Astrocyte (in vitro differentiated cells and primary cell): ENCODE measurements around the gene GP1BA.

Source experiments
- EZH2 ChIP-seq: IDR thresholded peaks from 2 replicates; pipeline ENCODE4 v1.6.1; 2012; ENCODE audit warnings: mild to moderate bottlenecking, low read length, inconsistent platforms; ENCODE audit not compliant: insufficient read depth
- TF ChIP-seq, protein P1 (sequence below): IDR thresholded peaks from 2 replicates; pipeline ENCODE4 v1.5.1; 2011; ENCODE audit warnings: low read depth, mild to moderate bottlenecking, inconsistent platforms, low read length, moderate library complexity; ENCODE audit not compliant: insufficient read depth

DNA sequence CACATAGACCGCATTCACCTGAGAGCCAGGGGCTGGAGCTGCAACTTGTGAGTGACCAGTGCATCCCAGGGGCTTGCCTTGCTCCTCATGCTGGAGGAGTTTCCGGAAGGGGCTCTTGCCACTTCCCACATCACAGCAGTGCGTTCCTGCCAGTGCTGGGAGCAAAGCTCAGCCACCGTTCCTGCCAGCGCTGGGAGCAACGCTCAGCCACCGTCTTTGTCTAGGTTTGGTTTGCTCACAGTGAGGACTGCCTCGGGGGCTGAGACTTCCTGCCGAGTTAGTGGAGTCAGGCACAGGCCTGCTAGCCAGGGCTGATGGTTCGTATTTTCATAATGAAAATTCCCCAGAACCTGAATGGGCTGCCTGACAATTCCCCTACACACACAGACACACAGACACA is 23.8 kb upstream of the GP1BA start:
- TF ChIP-seq EZH2 = no peak
- TF ChIP-seq, protein P1, sequence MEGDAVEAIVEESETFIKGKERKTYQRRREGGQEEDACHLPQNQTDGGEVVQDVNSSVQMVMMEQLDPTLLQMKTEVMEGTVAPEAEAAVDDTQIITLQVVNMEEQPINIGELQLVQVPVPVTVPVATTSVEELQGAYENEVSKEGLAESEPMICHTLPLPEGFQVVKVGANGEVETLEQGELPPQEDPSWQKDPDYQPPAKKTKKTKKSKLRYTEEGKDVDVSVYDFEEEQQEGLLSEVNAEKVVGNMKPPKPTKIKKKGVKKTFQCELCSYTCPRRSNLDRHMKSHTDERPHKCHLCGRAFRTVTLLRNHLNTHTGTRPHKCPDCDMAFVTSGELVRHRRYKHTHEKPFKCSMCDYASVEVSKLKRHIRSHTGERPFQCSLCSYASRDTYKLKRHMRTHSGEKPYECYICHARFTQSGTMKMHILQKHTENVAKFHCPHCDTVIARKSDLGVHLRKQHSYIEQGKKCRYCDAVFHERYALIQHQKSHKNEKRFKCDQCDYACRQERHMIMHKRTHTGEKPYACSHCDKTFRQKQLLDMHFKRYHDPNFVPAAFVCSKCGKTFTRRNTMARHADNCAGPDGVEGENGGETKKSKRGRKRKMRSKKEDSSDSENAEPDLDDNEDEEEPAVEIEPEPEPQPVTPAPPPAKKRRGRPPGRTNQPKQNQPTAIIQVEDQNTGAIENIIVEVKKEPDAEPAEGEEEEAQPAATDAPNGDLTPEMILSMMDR = no peak
